Adipocyte (in vitro differentiated cells): ENCODE data around the gene L3MBTL2.

Experiments
- DNase-seq: peaks from one replicate; pipeline ENCODE4 v3.0.0-alpha.2; 2015; ENCODE audit warnings: low read depth
- H3K27me3 ChIP-seq: replicated peaks from 2 replicates; pipeline ENCODE4 v1.7.0; 2013; ENCODE audit warnings: mild to moderate bottlenecking, low read length, moderate library complexity; ENCODE audit not compliant: control insufficient read depth, insufficient read depth
- H3K36me3 ChIP-seq: 2 replicates; pipeline ENCODE4 v1.7.0; 2013; ENCODE audit warnings: low read length, mild to moderate bottlenecking, moderate library complexity; ENCODE audit not compliant: control insufficient read depth, insufficient read depth, severe bottlenecking
- H3K4me1 ChIP-seq: 2 replicates; pipeline ENCODE4 v1.7.0; 2013; ENCODE audit warnings: mild to moderate bottlenecking, low read length, moderate library complexity; ENCODE audit not compliant: control insufficient read depth, insufficient read depth
- H3K4me3 ChIP-seq: 2 replicates; pipeline ENCODE4 v1.7.0; 2013; ENCODE audit warnings: mild to moderate bottlenecking, low read length, moderate library complexity
- H3K9ac ChIP-seq: 2 replicates; pipeline ENCODE4 v1.7.0; 2013; ENCODE audit warnings: mild to moderate bottlenecking, low read length, moderate library complexity
- H3K9me3 ChIP-seq: 2 replicates; pipeline ENCODE4 v1.7.0; 2013; ENCODE audit warnings: mild to moderate bottlenecking, low read length, moderate library complexity; ENCODE audit not compliant: control insufficient read depth

Gene L3MBTL2

GRCh38 chr22:41260871-41261270 lies 55.8 kb downstream of the L3MBTL2 start:
- Histone ChIP-seq H3K4me1 (peaks cover 3% of the 10 kb centered on the region), H3K36me3 (peaks cover 92% of the 10 kb centered on the region), H3K9me3 (no peaks in the 10 kb centered on the region), H3K9ac (no peak overlapping the region), H3K27me3 (no peaks in the 10 kb centered on the region), H3K4me3 (no peak overlapping the region)
- no peak for DNase-seq

GRCh38 chr22:41261541-41262249 lies 56.6 kb downstream of the L3MBTL2 start:
- H3K36me3 ChIP-seq = peaks cover 92% of the 10 kb centered on the region

DNA sequence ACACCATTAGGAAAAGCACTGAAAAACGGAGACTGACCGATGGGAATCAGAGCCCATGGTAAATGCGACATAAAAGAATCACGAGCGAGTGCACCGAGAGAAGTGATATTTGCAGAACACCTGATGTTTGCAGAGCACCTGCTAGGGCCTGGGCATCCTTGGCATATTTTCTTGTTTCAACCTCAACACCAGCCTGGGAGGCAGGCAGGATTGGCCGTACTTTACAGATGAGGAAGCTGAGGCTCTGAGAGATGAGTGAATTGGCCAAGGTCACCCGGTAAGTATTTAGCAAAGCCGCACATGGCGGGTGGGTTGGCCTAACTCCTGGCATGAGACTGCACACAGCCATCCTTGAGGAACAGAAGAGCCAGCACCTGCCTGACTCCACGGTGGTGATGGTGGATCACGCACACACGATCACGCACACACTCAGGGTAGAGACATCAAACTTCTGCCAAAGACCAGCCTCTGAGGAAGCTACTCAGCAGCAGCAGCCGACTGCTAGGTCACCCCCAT lies 57.2 kb downstream of the L3MBTL2 start:
- H3K4me1 ChIP-seq = no peaks in the 10 kb centered on the region
- H3K36me3 ChIP-seq = peaks cover 92% of the 10 kb centered on the region
- H3K4me3 ChIP-seq = no peak overlapping the region
- H3K9me3 ChIP-seq = no peaks in the 10 kb centered on the region
- H3K9ac ChIP-seq = no peak overlapping the region
- no peaks in the 10 kb centered on the region for H3K27me3 ChIP-seq
- no peak for DNase-seq

More at GRCh38 chr22:41261541-41262249, 56.6 kb downstream of the L3MBTL2 start:
- no peak for DNase-seq
- Histone ChIP-seq H3K4me1 (peaks cover 3% of the 10 kb centered on the region), H3K9ac (no peak overlapping the region), H3K9me3 (no peaks in the 10 kb centered on the region), H3K4me3 (no peak overlapping the region), H3K27me3 (no peaks in the 10 kb centered on the region)

DNA sequence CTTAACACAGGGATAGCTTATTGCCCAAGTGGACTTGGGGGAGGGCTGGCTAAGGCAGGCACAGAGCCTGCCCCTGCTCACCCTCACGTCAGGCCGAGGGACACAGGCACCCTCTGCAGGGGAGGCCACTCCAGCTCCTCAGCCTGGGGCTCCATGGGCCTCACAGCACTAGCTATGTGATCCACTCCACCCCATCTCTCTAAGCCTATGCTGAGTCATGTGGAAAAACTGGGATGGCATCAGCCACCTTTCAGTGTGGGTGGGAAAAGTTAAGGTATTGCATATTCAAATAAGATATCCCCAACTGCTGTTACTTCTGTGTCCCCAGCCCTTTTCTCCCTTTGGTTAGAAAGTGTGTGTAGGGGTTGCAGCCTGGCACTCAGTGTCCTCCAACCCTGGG lies 58.6 kb downstream of the L3MBTL2 start:
- Histone ChIP-seq H3K36me3 (peaks cover 92% of the 10 kb centered on the region), H3K9me3 (no peaks in the 10 kb centered on the region)

DNA sequence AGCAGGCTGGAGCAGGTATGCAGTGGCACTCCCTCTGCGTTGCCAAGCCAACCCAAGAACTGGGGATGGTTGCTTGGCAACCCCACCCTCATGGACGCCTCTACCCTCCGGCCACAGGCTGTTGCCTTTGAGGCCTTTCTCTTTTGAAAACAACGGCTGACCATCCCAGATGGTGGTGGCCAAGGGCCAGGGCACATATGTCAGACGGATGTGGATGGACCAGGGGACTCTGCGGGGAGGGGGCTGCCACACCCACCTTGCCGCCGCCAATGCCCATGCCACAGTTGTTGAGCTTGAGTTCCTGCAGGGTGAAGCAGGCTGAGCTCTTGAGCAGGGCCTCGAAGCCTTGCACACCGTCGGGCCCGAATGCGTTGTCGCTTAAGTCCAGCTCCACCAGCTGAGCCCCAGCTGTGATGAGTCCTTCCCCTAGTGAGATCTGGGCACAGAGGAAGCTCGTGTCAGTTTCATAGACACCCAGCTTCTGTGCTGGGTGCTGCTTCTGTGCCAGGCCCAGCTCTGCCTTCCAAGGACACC lies 59.4 kb downstream of the L3MBTL2 start:
- peaks cover 92% of the 10 kb centered on the region for H3K36me3 ChIP-seq
- no peak overlapping the region for H3K9ac ChIP-seq
- no peak for DNase-seq

More for the DNA sequence above, 58.6 kb downstream of the L3MBTL2 start:
- H3K4me3 ChIP-seq = no peak overlapping the region
- no peak overlapping the region for H3K9ac ChIP-seq
- DNase-seq = peak; percentile 36
- no peaks in the 10 kb centered on the region for H3K4me1 ChIP-seq
- no peaks in the 10 kb centered on the region for H3K27me3 ChIP-seq

DNA sequence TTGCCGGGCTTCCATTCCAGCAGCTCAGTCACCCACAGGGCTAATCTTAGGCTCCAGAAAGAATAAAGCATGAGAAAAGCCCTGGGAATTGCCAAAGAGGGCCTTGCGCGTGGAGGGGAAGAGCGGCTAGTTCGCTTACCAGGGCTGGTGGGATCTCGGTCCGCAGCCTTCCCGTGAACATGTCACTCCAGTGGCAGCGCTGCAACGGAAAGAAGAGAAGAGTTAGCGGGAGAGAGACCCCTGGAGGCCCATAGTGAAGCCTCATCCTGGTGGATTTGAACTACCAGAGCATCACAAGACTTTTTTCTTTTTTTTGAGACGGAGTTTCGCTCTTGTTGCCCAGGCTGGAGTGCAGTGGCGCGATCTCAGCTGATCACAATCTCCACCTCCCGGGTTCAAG lies 62.8 kb downstream of the L3MBTL2 start:
- peaks cover 82% of the 10 kb centered on the region for H3K36me3 ChIP-seq

More for the DNA sequence above, 59.4 kb downstream of the L3MBTL2 start:
- no peak overlapping the region for H3K4me3 ChIP-seq
- H3K9me3 ChIP-seq = no peaks in the 10 kb centered on the region
- no peaks in the 10 kb centered on the region for H3K4me1 ChIP-seq
- H3K27me3 ChIP-seq = no peaks in the 10 kb centered on the region

GRCh38 chr22:41271787-41272186 lies 66.7 kb downstream of the L3MBTL2 start:
- DNase-seq = no peak
- H3K36me3 ChIP-seq = peaks cover 78% of the 10 kb centered on the region
- H3K9ac ChIP-seq = no peak overlapping the region
- no peak overlapping the region for H3K4me3 ChIP-seq
- no peaks in the 10 kb centered on the region for H3K27me3 ChIP-seq
- no peaks in the 10 kb centered on the region for H3K9me3 ChIP-seq
- H3K4me1 ChIP-seq = no peaks in the 10 kb centered on the region

More for the DNA sequence above, 62.8 kb downstream of the L3MBTL2 start:
- Histone ChIP-seq H3K9me3 (no peaks in the 10 kb centered on the region), H3K9ac (no peak overlapping the region), H3K4me1 (no peaks in the 10 kb centered on the region), H3K4me3 (no peak overlapping the region), H3K27me3 (no peaks in the 10 kb centered on the region)
- DNase-seq = no peak

- DNase-seq = no peak
- Histone ChIP-seq H3K4me3 (no peak overlapping the region), H3K9me3 (no peaks in the 10 kb centered on the region), H3K36me3 (peaks cover 74% of the 10 kb centered on the region), H3K9ac (no peak overlapping the region), H3K27me3 (no peaks in the 10 kb centered on the region), H3K4me1 (no peaks in the 10 kb centered on the region)
Observed at GRCh38 chr22:41273128-41273527, 68.0 kb downstream of the L3MBTL2 start.

- Histone ChIP-seq H3K9ac (no peak overlapping the region), H3K4me1 (no peaks in the 10 kb centered on the region), H3K27me3 (no peaks in the 10 kb centered on the region), H3K9me3 (no peaks in the 10 kb centered on the region), H3K36me3 (peaks cover 72% of the 10 kb centered on the region), H3K4me3 (no peak overlapping the region)
- no peak for DNase-seq
Observed at GRCh38 chr22:41274856-41275255, 69.7 kb downstream of the L3MBTL2 start.

DNA sequence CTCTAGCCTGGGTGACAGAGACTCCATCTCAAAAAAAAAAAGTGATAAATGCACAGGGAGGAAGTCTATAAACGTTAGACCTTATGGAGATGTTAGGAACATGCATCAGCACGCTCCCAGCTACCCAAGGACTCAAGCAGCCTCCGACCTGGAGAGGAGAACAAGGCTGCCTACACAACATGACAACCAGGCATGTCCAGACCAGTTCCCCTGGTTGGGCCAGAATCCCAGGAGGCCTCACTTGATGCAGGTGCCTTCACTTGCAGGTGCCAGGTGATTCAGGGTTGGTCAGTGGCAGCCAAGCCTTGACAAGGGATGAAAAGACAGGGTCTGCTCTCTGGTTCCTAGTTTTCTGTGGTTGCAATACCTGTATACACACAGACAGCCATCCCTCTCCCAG lies 75.0 kb downstream of the L3MBTL2 start:
- peaks cover 70% of the 10 kb centered on the region for H3K36me3 ChIP-seq
- no peaks in the 10 kb centered on the region for H3K9me3 ChIP-seq
- peaks cover 5% of the 10 kb centered on the region for H3K4me1 ChIP-seq
- no peak overlapping the region for H3K4me3 ChIP-seq
- no peak for DNase-seq
- H3K27me3 ChIP-seq = no peaks in the 10 kb centered on the region
- H3K9ac ChIP-seq = no peak overlapping the region

DNA sequence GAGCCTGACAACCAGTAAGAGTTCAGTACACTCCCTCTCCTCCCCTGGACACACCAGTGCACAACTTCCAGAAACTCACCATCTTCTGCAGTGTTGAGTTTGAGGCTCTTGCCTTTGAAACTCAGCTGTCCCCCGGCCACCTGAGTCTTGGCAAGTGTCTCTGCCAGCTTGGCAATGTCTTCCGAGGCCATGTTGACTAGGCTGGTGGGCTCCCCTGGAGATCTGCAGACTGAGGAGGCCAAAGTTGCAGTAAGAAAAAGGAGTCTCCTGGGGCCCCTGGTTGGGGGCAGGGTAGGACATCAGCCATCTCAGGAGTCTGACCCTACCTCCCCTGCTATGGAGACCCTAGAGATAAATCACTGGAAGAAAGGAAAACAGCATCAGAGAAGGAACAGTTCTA lies 75.7 kb downstream of the L3MBTL2 start:
- Histone ChIP-seq H3K4me3 (no peak overlapping the region), H3K9me3 (no peaks in the 10 kb centered on the region), H3K9ac (no peak overlapping the region), H3K27me3 (no peaks in the 10 kb centered on the region), H3K36me3 (peaks cover 63% of the 10 kb centered on the region), H3K4me1 (peaks cover 7% of the 10 kb centered on the region)
- no peak for DNase-seq
